Ishikawa (cell line): ENCODE results near the gene GRIK1.

Source experiments
- CEBPB ChIP-seq: IDR thresholded peaks from 2 replicates; pipeline ENCODE4 v1.6.1; 2012
- CREB1 ChIP-seq: IDR thresholded peaks from 2 replicates; pipeline ENCODE4 v1.6.1; 2012; ENCODE audit warnings: low read depth
- EGR1 ChIP-seq: IDR thresholded peaks from 2 replicates; pipeline ENCODE4 v1.6.1; 2012
- EP300 ChIP-seq: IDR thresholded peaks from 2 replicates; pipeline ENCODE4 v1.6.1; 2012; ENCODE audit warnings: borderline replicate concordance
- FOXM1 ChIP-seq: IDR thresholded peaks from 2 replicates; pipeline ENCODE4 v1.6.1; 2012; ENCODE audit warnings: low read depth, borderline replicate concordance
- MAX ChIP-seq: IDR thresholded peaks from 2 replicates; pipeline ENCODE4 v1.6.1; 2012
- NFIC ChIP-seq: IDR thresholded peaks from 2 replicates; pipeline ENCODE4 v1.6.1; 2012
- RAD21 ChIP-seq: IDR thresholded peaks from 2 replicates; pipeline ENCODE4 v1.6.1; 2012; ENCODE audit warnings: low read depth
- TAF1 ChIP-seq: IDR thresholded peaks from 2 replicates; pipeline ENCODE4 v1.6.1; 2012; ENCODE audit warnings: low read depth, mild to moderate bottlenecking
- TCF12 ChIP-seq: IDR thresholded peaks from 2 replicates; pipeline ENCODE4 v1.6.1; 2012; ENCODE audit warnings: low read depth
- TEAD4 ChIP-seq: IDR thresholded peaks from 2 replicates; pipeline ENCODE4 v1.6.1; 2012
- YY1 ChIP-seq: IDR thresholded peaks from 2 replicates; pipeline ENCODE4 v1.6.1; 2012; ENCODE audit warnings: low read depth
- ZBTB7A ChIP-seq: IDR thresholded peaks from 2 replicates; pipeline ENCODE4 v1.6.1; 2012; ENCODE audit warnings: low read depth
- TF ChIP-seq, protein P1 (sequence below): IDR thresholded peaks from 2 replicates; pipeline ENCODE4 v1.6.1; 2012; ENCODE audit warnings: low read depth, mild to moderate bottlenecking
- TF ChIP-seq, protein P2 (sequence below): IDR thresholded peaks from 2 replicates; pipeline ENCODE4 v1.6.1; 2012

Gene GRIK1

GRCh38 chr21:29642551-29643245 lies 297.1 kb downstream of the GRIK1 start:
- TF ChIP-seq, protein P1, sequence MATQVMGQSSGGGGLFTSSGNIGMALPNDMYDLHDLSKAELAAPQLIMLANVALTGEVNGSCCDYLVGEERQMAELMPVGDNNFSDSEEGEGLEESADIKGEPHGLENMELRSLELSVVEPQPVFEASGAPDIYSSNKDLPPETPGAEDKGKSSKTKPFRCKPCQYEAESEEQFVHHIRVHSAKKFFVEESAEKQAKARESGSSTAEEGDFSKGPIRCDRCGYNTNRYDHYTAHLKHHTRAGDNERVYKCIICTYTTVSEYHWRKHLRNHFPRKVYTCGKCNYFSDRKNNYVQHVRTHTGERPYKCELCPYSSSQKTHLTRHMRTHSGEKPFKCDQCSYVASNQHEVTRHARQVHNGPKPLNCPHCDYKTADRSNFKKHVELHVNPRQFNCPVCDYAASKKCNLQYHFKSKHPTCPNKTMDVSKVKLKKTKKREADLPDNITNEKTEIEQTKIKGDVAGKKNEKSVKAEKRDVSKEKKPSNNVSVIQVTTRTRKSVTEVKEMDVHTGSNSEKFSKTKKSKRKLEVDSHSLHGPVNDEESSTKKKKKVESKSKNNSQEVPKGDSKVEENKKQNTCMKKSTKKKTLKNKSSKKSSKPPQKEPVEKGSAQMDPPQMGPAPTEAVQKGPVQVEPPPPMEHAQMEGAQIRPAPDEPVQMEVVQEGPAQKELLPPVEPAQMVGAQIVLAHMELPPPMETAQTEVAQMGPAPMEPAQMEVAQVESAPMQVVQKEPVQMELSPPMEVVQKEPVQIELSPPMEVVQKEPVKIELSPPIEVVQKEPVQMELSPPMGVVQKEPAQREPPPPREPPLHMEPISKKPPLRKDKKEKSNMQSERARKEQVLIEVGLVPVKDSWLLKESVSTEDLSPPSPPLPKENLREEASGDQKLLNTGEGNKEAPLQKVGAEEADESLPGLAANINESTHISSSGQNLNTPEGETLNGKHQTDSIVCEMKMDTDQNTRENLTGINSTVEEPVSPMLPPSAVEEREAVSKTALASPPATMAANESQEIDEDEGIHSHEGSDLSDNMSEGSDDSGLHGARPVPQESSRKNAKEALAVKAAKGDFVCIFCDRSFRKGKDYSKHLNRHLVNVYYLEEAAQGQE = no peak
- no peak for TF ChIP-seq EGR1
- TF ChIP-seq ZBTB7A = no peak
- TF ChIP-seq TAF1 = no peak
- TF ChIP-seq CREB1 = no peak
- TF ChIP-seq RAD21 = no peak
- no peak for TF ChIP-seq TCF12
- no peak for TF ChIP-seq MAX
- no peak for TF ChIP-seq FOXM1
- TF ChIP-seq EP300 = no peak
- TF ChIP-seq, protein P2, sequence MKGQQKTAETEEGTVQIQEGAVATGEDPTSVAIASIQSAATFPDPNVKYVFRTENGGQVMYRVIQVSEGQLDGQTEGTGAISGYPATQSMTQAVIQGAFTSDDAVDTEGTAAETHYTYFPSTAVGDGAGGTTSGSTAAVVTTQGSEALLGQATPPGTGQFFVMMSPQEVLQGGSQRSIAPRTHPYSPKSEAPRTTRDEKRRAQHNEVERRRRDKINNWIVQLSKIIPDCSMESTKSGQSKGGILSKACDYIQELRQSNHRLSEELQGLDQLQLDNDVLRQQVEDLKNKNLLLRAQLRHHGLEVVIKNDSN = no peak
- no peak for TF ChIP-seq NFIC
- TF ChIP-seq CEBPB = no peak
- TF ChIP-seq YY1 = no peak
- TF ChIP-seq TEAD4 = no peak

- TF ChIP-seq RAD21 = no peak
- TF ChIP-seq YY1 = no peak
- no peak for TF ChIP-seq NFIC
- no peak for TF ChIP-seq CEBPB
- TF ChIP-seq TCF12 = no peak
- TF ChIP-seq MAX = no peak
- no peak for TF ChIP-seq TEAD4
Measured at GRCh38 chr21:29641635-29642550, 297.9 kb downstream of the GRIK1 start.

- TF ChIP-seq TEAD4 (no peak), ZBTB7A (no peak), YY1 (no peak), NFIC (no peak), CEBPB (no peak), TAF1 (no peak), EGR1 (no peak), RAD21 (no peak)
- TF ChIP-seq, protein P2 = no peak
Measured at GRCh38 chr21:29641001-29641634, 298.7 kb downstream of the GRIK1 start.

- TF ChIP-seq FOXM1 (no peak), RAD21 (no peak), CREB1 (no peak), YY1 (no peak), NFIC (no peak), MAX (no peak), CEBPB (no peak), EP300 (no peak), TCF12 (no peak), TEAD4 (no peak), EGR1 (no peak), TAF1 (no peak)
- TF ChIP-seq, protein P2 = no peak
- TF ChIP-seq, protein P1 = no peak
Measured at GRCh38 chr21:29640080-29640508, 299.7 kb downstream of the GRIK1 start.
